ENCODE measurements around the gene SLC34A3. TPM values are rescaled to one million over a fixed set of nuclear protein-coding genes. Genes with fewer than 3 reads are reported as not detected.
A peak's percentile ranks its signal among the peaks of the same experiment; 100 is the strongest.

SLC34A3 gene
- total RNA-seq, 1 donor from 2014 or later = not detected

GRCh38 chr9:137216188-137216965 lies 14.3 kb upstream of the SLC34A3 start:
- Mint-ChIP-seq H3K27ac (ENCODE audit: unreplicated experiment) (no peak overlapping the region), H3K9me3 (no peaks in the 10 kb centered on the region), H3K36me3 (ENCODE audit: low read depth) (peaks cover 2% of the 10 kb centered on the region), H3K27me3 (ENCODE audit: low read depth) (no peaks in the 10 kb centered on the region), H3K4me1 (no peaks in the 10 kb centered on the region), H3K4me3 (peak overlapping the region; percentile 27)
- no peak for DNase-seq (ENCODE audit: low read depth, low spot score)
- TF ChIP-seq, protein P1, sequence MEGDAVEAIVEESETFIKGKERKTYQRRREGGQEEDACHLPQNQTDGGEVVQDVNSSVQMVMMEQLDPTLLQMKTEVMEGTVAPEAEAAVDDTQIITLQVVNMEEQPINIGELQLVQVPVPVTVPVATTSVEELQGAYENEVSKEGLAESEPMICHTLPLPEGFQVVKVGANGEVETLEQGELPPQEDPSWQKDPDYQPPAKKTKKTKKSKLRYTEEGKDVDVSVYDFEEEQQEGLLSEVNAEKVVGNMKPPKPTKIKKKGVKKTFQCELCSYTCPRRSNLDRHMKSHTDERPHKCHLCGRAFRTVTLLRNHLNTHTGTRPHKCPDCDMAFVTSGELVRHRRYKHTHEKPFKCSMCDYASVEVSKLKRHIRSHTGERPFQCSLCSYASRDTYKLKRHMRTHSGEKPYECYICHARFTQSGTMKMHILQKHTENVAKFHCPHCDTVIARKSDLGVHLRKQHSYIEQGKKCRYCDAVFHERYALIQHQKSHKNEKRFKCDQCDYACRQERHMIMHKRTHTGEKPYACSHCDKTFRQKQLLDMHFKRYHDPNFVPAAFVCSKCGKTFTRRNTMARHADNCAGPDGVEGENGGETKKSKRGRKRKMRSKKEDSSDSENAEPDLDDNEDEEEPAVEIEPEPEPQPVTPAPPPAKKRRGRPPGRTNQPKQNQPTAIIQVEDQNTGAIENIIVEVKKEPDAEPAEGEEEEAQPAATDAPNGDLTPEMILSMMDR (conservative IDR thresholded peaks at IDR 0.05) = no peak

GRCh38 chr9:137217276-137218211 lies 13.2 kb upstream of the SLC34A3 start:
- Mint-ChIP-seq H3K27me3 (ENCODE audit: low read depth) (no peaks in the 10 kb centered on the region), H3K9me3 (no peaks in the 10 kb centered on the region), H3K36me3 (ENCODE audit: low read depth) (peaks cover 2% of the 10 kb centered on the region), H3K4me3 (peak overlapping the region; percentile 54), H3K27ac (ENCODE audit: unreplicated experiment) (no peak overlapping the region), H3K4me1 (no peaks in the 10 kb centered on the region)
- DNase-seq (ENCODE audit: low read depth, low spot score) = no peak
- TF ChIP-seq, protein P1 (conservative IDR thresholded peaks at IDR 0.05) = no peak

DNA sequence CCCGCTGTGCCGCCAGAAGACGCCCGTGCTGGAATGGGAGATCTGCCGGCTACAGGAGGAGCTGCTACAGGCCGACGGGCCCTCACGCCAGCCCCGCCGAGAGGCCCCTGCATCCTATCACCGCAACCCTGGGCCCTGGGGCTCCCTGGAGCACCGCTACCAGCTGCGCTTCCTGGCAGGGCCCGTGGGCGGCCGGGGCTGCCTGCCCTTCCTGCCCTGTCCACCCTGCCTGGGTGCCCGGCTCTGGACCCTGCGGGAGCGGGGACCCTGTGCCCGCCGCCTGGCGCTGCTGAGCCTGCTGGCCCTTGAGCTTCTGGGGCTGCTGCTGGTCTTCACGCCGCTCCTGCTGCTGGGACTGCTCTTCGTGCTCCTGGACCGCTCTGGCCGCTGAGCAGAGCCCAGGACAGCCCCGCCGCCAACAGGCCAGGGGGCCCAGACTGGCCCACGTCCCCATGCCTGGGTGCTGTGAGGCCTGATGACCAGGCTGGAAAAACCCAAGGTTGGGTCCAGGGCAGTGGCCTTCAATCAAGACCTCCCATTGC lies 12.4 kb upstream of the SLC34A3 start:
- Mint-ChIP-seq H3K27me3 (ENCODE audit: low read depth) (peaks cover 2% of the 10 kb centered on the region), H3K4me1 (no peaks in the 10 kb centered on the region), H3K36me3 (ENCODE audit: low read depth) (no peaks in the 10 kb centered on the region), H3K9me3 (no peaks in the 10 kb centered on the region), H3K27ac (ENCODE audit: unreplicated experiment) (no peak overlapping the region), H3K4me3 (peak overlapping the region; percentile 57)
- DNase-seq (ENCODE audit: low read depth, low spot score) = no peak
- TF ChIP-seq, protein P1 (conservative IDR thresholded peaks at IDR 0.05) = no peak

DNA sequence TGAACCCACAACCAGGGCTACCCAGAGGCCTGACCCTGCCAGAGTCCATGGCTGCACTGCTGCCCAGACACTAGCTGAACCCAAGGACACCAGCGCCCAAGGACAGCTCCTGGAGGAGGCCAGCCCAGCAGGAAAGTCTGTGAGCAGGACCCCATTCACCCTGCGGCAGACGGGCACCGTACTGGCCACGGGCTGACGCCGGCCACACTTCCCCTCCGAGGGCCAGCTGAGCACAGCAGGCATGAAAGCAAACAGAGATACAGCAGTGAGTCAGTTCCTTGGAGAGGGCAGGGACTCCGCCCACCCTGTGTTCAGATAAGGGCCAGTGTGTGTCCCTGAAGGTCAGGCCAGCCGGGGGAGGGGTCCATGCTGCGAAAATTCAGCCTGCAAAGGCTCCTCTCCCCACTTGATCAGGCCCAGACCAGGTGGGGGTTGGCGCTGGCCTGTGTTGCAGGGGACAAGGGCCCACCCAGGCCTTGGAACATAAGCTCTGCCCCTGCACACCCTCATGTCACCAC lies 11.9 kb upstream of the SLC34A3 start:
- no peaks in the 10 kb centered on the region for H3K4me1 Mint-ChIP-seq
- no peaks in the 10 kb centered on the region for H3K9me3 Mint-ChIP-seq
- no peak overlapping the region for H3K27ac Mint-ChIP-seq (ENCODE audit: unreplicated experiment)
- peaks cover 2% of the 10 kb centered on the region for H3K27me3 Mint-ChIP-seq (ENCODE audit: low read depth)
- peak overlapping the region; percentile 57 for H3K4me3 Mint-ChIP-seq
- TF ChIP-seq, protein P1 (conservative IDR thresholded peaks at IDR 0.05) = no peak
- H3K36me3 Mint-ChIP-seq (ENCODE audit: low read depth) = no peaks in the 10 kb centered on the region
- no peak for DNase-seq (ENCODE audit: low read depth, low spot score)

- DNase-seq (ENCODE audit: low read depth, low spot score) = no peak
- Mint-ChIP-seq H3K27ac (ENCODE audit: unreplicated experiment) (no peak overlapping the region), H3K9me3 (no peaks in the 10 kb centered on the region), H3K4me1 (no peaks in the 10 kb centered on the region), H3K36me3 (ENCODE audit: low read depth) (no peaks in the 10 kb centered on the region), H3K4me3 (peak overlapping the region; percentile 49), H3K27me3 (ENCODE audit: low read depth) (peaks cover 2% of the 10 kb centered on the region)
- TF ChIP-seq, protein P1 (conservative IDR thresholded peaks at IDR 0.05) = no peak
These were observed 10.9 kb upstream of the SLC34A3 start for GRCh38 chr9:137219757-137220316.

All from neural crest cell (in vitro differentiated cells).